Measurements from ENCODE around the gene PEPD. TPM values are rescaled to one million over a fixed set of nuclear protein-coding genes. Genes with fewer than 3 reads are reported as not detected.
"Not testable (repeated sequence)": the region's sequence is repeated elsewhere in the genome, so short reads cannot be mapped to it uniquely, and the experiment has no call there.

Gene PEPD
- total RNA-seq, 1 experiment from 2014 or later = 30.2 TPM

- not testable (repeated sequence) for DNase-seq (ENCODE audit: extremely low read depth, low read depth)
Observed at GRCh38 chr19:33479570-33479969, 42.0 kb downstream of the PEPD start.

- DNase-seq (ENCODE audit: extremely low read depth, low read depth) = no peak
Observed at GRCh38 chr19:33477781-33478180, 43.8 kb downstream of the PEPD start.

- DNase-seq (ENCODE audit: extremely low read depth, low read depth) = no peak
Observed at GRCh38 chr19:33476151-33476707, 45.4 kb downstream of the PEPD start.

- DNase-seq (ENCODE audit: extremely low read depth, low read depth) = no peak
Observed at GRCh38 chr19:33473653-33474305, 47.8 kb downstream of the PEPD start.

GRCh38 chr19:33472691-33473652, 48.6 kb downstream of the PEPD start:
- DNase-seq (ENCODE audit: extremely low read depth, low read depth) = peak; percentile 28

GRCh38 chr19:33472226-33472625, 49.4 kb downstream of the PEPD start:
- DNase-seq (ENCODE audit: extremely low read depth, low read depth) = no peak

GRCh38 chr19:33471111-33471996, 50.2 kb downstream of the PEPD start:
- DNase-seq (ENCODE audit: extremely low read depth, low read depth) = no peak

GRCh38 chr19:33470686-33471085, 50.9 kb downstream of the PEPD start:
- no peak for DNase-seq (ENCODE audit: extremely low read depth, low read depth)

GRCh38 chr19:33470040-33470330, 51.6 kb downstream of the PEPD start:
- DNase-seq (ENCODE audit: extremely low read depth, low read depth) = no peak

- no peak for DNase-seq (ENCODE audit: extremely low read depth, low read depth)
Observed at GRCh38 chr19:33469171-33470039, 52.2 kb downstream of the PEPD start.

GRCh38 chr19:33468361-33469170, 53.0 kb downstream of the PEPD start:
- no peak for DNase-seq (ENCODE audit: extremely low read depth, low read depth)

GRCh38 chr19:33467851-33468250, 53.7 kb downstream of the PEPD start:
- no peak for DNase-seq (ENCODE audit: extremely low read depth, low read depth)

GRCh38 chr19:33465834-33466233, 55.8 kb downstream of the PEPD start:
- DNase-seq (ENCODE audit: extremely low read depth, low read depth) = no peak

GRCh38 chr19:33465371-33465770, 56.2 kb downstream of the PEPD start:
- DNase-seq (ENCODE audit: extremely low read depth, low read depth) = no peak

GRCh38 chr19:33464733-33465115, 56.9 kb downstream of the PEPD start:
- DNase-seq (ENCODE audit: extremely low read depth, low read depth) = no peak

- no peak for DNase-seq (ENCODE audit: extremely low read depth, low read depth)
Observed at GRCh38 chr19:33464010-33464732, 57.4 kb downstream of the PEPD start.

- DNase-seq (ENCODE audit: extremely low read depth, low read depth) = no peak
Observed at GRCh38 chr19:33463199-33463598, 58.4 kb downstream of the PEPD start.

- DNase-seq (ENCODE audit: extremely low read depth, low read depth) = no peak
Observed at GRCh38 chr19:33462112-33462791, 59.3 kb downstream of the PEPD start.
